ENCODE measurements around the gene PROM1. TPM values are rescaled to one million over a fixed set of nuclear protein-coding genes. Genes with fewer than 3 reads are reported as not detected.

Gene PROM1
- total and polyA plus RNA-seq, 2 experiments from 2014 or later = 36.6 to 66.6 TPM

DNA sequence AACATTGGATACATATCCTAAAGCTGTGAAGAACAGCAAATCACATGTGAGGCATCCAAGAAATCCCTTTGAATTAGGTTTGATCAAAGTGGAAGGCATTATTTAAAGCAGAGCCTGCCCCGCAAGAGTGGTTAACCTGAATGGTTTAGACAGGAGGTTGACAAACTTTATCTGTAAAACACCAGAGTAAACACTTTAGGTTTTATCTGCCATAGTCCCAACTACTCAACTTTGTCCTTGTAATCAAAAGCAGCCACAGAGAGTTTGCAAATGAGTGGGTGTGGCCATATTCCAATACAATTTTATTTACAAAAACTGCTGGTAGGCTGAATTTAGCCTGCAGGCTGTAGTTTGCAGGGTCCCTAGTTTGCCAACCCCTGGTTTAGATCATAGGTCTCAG lies 95.6 kb downstream of the PROM1 start (continued):
- TF ChIP-seq, protein P1, sequence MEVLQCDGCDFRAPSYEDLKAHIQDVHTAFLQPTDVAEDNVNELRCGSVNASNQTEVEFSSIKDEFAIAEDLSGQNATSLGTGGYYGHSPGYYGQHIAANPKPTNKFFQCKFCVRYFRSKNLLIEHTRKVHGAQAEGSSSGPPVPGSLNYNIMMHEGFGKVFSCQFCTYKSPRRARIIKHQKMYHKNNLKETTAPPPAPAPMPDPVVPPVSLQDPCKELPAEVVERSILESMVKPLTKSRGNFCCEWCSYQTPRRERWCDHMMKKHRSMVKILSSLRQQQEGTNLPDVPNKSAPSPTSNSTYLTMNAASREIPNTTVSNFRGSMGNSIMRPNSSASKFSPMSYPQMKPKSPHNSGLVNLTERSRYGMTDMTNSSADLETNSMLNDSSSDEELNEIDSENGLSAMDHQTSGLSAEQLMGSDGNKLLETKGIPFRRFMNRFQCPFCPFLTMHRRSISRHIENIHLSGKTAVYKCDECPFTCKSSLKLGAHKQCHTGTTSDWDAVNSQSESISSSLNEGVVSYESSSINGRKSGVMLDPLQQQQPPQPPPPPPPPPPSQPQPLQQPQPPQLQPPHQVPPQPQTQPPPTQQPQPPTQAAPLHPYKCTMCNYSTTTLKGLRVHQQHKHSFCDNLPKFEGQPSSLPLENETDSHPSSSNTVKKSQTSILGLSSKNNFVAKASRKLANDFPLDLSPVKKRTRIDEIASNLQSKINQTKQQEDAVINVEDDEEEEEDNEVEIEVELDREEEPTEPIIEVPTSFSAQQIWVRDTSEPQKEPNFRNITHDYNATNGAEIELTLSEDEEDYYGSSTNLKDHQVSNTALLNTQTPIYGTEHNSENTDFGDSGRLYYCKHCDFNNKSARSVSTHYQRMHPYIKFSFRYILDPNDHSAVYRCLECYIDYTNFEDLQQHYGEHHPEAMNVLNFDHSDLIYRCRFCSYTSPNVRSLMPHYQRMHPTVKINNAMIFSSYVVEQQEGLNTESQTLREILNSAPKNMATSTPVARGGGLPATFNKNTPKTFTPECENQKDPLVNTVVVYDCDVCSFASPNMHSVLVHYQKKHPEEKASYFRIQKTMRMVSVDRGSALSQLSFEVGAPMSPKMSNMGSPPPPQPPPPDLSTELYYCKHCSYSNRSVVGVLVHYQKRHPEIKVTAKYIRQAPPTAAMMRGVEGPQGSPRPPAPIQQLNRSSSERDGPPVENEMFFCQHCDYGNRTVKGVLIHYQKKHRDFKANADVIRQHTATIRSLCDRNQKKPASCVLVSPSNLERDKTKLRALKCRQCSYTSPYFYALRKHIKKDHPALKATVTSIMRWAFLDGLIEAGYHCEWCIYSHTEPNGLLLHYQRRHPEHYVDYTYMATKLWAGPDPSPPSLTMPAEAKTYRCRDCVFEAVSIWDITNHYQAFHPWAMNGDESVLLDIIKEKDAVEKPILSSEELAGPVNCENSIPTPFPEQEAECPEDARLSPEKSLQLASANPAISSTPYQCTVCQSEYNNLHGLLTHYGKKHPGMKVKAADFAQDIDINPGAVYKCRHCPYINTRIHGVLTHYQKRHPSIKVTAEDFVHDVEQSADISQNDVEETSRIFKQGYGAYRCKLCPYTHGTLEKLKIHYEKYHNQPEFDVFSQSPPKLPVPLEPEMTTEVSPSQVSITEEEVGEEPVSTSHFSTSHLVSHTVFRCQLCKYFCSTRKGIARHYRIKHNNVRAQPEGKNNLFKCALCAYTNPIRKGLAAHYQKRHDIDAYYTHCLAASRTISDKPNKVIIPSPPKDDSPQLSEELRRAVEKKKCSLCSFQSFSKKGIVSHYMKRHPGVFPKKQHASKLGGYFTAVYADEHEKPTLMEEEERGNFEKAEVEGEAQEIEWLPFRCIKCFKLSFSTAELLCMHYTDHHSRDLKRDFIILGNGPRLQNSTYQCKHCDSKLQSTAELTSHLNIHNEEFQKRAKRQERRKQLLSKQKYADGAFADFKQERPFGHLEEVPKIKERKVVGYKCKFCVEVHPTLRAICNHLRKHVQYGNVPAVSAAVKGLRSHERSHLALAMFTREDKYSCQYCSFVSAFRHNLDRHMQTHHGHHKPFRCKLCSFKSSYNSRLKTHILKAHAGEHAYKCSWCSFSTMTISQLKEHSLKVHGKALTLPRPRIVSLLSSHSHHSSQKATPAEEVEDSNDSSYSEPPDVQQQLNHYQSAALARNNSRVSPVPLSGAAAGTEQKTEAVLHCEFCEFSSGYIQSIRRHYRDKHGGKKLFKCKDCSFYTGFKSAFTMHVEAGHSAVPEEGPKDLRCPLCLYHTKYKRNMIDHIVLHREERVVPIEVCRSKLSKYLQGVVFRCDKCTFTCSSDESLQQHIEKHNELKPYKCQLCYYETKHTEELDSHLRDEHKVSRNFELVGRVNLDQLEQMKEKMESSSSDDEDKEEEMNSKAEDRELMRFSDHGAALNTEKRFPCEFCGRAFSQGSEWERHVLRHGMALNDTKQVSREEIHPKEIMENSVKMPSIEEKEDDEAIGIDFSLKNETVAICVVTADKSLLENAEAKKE (CRISPR knock-in tag; IDR thresholded peaks at IDR 0.05) = no peak
- no peak for TF ChIP-seq ZNF331 (CRISPR knock-in tag; IDR thresholded peaks at IDR 0.05; ENCODE audit: low read depth)
- TF ChIP-seq NANOG (IDR thresholded peaks at IDR 0.05; ENCODE audit: borderline replicate concordance) = no peak
- no peak for TF ChIP-seq EZH2 (IDR thresholded peaks at IDR 0.05; ENCODE audit: low read depth, unreplicated experiment)
- TF ChIP-seq, protein P2, sequence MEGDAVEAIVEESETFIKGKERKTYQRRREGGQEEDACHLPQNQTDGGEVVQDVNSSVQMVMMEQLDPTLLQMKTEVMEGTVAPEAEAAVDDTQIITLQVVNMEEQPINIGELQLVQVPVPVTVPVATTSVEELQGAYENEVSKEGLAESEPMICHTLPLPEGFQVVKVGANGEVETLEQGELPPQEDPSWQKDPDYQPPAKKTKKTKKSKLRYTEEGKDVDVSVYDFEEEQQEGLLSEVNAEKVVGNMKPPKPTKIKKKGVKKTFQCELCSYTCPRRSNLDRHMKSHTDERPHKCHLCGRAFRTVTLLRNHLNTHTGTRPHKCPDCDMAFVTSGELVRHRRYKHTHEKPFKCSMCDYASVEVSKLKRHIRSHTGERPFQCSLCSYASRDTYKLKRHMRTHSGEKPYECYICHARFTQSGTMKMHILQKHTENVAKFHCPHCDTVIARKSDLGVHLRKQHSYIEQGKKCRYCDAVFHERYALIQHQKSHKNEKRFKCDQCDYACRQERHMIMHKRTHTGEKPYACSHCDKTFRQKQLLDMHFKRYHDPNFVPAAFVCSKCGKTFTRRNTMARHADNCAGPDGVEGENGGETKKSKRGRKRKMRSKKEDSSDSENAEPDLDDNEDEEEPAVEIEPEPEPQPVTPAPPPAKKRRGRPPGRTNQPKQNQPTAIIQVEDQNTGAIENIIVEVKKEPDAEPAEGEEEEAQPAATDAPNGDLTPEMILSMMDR (conservative IDR thresholded peaks at IDR 0.05; ENCODE audit: low read depth in 2 of 2) = no peak
- no peak for TF ChIP-seq EZH2phosphoT487 (IDR thresholded peaks at IDR 0.05; ENCODE audit: unreplicated experiment)
- no peak for TF ChIP-seq CREB1 (CRISPR knock-in tag; IDR thresholded peaks at IDR 0.05; ENCODE audit: low read depth)

DNA sequence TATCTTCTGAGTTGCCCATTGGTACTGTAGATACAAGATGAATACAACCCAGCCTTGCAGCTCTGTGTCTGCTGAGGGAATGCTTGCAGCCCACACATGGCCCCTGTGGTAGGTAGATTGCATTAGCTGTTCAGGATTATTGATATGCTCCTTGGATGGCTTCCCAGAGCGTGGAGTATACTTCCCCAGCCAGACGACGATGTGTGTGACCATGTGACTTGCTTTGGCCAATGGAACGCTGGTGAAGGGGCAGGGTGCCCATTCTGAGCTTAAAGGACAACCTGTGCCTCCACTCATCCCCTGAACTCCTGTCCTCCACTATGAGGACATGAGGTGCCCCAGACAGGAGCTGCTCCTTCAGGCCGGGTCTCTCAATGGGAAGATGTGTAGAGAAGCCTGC lies 96.9 kb downstream of the PROM1 start:
- Histone ChIP-seq H3K4me1 (ENCODE audit: insufficient read depth) (no peaks in the 10 kb centered on the region), H3K27ac (ENCODE audit: low read depth) (no peak overlapping the region), H3K9me2 (ENCODE audit: insufficient read depth) (no peaks in the 10 kb centered on the region), H2AFZ (no peak overlapping the region), H3K27me3 (ENCODE audit: insufficient read depth) (no peaks in the 10 kb centered on the region), H3K4me2 (no peak overlapping the region), H3K36me3 (ENCODE audit: insufficient read depth) (peaks cover 72% of the 10 kb centered on the region), H4K20me1 (replicated peaks; ENCODE audit: insufficient read depth) (no peaks in the 10 kb centered on the region), H3F3A (replicated peaks; ENCODE audit: low read depth) (no peaks in the 10 kb centered on the region), H3K79me2 (replicated peaks; ENCODE audit: insufficient read depth) (no peaks in the 10 kb centered on the region), H3K4me3 (no peak overlapping the region)
- Mint-ChIP-seq H3K36me3 (ENCODE audit: low read depth) (peaks cover 97% of the 10 kb centered on the region), H3K9me3 (0 out of 3 replicates have a peak, but pooled peaks cover 6% of the 10 kb centered on the region), H3K27me3 (ENCODE audit: insufficient read depth, low read depth, poor library complexity) (peaks cover 6% of the 10 kb centered on the region), H3K4me1 (no peaks in the 10 kb centered on the region), H3K4me3 (no peak overlapping the region), H3K27ac (no peak overlapping the region)
- DNase-seq (ENCODE audit: low spot score) = no peak
- ATAC-seq = no peak
- no peak for TF ChIP-seq EZH2 (IDR thresholded peaks at IDR 0.05; ENCODE audit: low read depth, unreplicated experiment)
- TF ChIP-seq, protein P3, sequence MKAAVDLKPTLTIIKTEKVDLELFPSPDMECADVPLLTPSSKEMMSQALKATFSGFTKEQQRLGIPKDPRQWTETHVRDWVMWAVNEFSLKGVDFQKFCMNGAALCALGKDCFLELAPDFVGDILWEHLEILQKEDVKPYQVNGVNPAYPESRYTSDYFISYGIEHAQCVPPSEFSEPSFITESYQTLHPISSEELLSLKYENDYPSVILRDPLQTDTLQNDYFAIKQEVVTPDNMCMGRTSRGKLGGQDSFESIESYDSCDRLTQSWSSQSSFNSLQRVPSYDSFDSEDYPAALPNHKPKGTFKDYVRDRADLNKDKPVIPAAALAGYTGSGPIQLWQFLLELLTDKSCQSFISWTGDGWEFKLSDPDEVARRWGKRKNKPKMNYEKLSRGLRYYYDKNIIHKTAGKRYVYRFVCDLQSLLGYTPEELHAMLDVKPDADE (IDR thresholded peaks at IDR 0.05) = no peak
- no peak for TF ChIP-seq CREB1 (CRISPR knock-in tag; IDR thresholded peaks at IDR 0.05; ENCODE audit: low read depth)
- no peak for TF ChIP-seq STAT1 (IDR thresholded peaks at IDR 0.05; ENCODE audit: unreplicated experiment)
- TF ChIP-seq ZNF114 (CRISPR knock-in tag; IDR thresholded peaks at IDR 0.05) = no peak
